ENCODE data around the gene UBE2V1. TPM values are rescaled to one million over a fixed set of nuclear protein-coding genes. Genes with fewer than 3 reads are reported as not detected.

UBE2V1 gene
- total and polyA plus RNA-seq, 2 of the 13 experiments (the other 11 are each of a cell fraction or from before 2014, with no cell fraction given) = 81.3 to 132 TPM

- peak; percentile 47; the same call in 1 of the 2 replicates for TF ChIP-seq ERF (CRISPR knock-in tag; IDR thresholded peaks at IDR 0.05)
- TF ChIP-seq DR1 (CRISPR knock-in tag; IDR thresholded peaks at IDR 0.05) = 0 out of 2 replicates have a peak, but pooled peaks have one; percentile 6
- TF ChIP-seq, protein P1, sequence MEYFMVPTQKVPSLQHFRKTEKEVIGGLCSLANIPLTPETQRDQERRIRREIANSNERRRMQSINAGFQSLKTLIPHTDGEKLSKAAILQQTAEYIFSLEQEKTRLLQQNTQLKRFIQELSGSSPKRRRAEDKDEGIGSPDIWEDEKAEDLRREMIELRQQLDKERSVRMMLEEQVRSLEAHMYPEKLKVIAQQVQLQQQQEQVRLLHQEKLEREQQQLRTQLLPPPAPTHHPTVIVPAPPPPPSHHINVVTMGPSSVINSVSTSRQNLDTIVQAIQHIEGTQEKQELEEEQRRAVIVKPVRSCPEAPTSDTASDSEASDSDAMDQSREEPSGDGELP (IDR thresholded peaks at IDR 0.05; ENCODE audit: borderline replicate concordance, low read depth) = peak; percentile 91
- 0 out of 2 replicates have a peak, but pooled peaks have one; percentile 7 for TF ChIP-seq ZNF652 (CRISPR knock-in tag; IDR thresholded peaks at IDR 0.05; ENCODE audit: borderline replicate concordance, low read depth)
- TF ChIP-seq ELF3 (CRISPR knock-in tag; IDR thresholded peaks at IDR 0.05) = 0 out of 2 replicates have a peak, but pooled peaks have one; percentile 65
- TF ChIP-seq, protein P2, sequence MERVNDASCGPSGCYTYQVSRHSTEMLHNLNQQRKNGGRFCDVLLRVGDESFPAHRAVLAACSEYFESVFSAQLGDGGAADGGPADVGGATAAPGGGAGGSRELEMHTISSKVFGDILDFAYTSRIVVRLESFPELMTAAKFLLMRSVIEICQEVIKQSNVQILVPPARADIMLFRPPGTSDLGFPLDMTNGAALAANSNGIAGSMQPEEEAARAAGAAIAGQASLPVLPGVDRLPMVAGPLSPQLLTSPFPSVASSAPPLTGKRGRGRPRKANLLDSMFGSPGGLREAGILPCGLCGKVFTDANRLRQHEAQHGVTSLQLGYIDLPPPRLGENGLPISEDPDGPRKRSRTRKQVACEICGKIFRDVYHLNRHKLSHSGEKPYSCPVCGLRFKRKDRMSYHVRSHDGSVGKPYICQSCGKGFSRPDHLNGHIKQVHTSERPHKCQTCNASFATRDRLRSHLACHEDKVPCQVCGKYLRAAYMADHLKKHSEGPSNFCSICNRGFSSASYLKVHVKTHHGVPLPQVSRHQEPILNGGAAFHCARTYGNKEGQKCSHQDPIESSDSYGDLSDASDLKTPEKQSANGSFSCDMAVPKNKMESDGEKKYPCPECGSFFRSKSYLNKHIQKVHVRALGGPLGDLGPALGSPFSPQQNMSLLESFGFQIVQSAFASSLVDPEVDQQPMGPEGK (CRISPR knock-in tag; IDR thresholded peaks at IDR 0.05) = peak; percentile 46; the same call in 1 of the 2 replicates
- no peak for TF ChIP-seq MBD4 (IDR thresholded peaks at IDR 0.05; ENCODE audit: borderline replicate concordance, low read length)
- TF ChIP-seq ZBTB20 (CRISPR knock-in tag; IDR thresholded peaks at IDR 0.05; ENCODE audit: borderline replicate concordance, low read depth) = peak; percentile 38; the same call in 1 of the 2 replicates
- TF ChIP-seq, protein P3, sequence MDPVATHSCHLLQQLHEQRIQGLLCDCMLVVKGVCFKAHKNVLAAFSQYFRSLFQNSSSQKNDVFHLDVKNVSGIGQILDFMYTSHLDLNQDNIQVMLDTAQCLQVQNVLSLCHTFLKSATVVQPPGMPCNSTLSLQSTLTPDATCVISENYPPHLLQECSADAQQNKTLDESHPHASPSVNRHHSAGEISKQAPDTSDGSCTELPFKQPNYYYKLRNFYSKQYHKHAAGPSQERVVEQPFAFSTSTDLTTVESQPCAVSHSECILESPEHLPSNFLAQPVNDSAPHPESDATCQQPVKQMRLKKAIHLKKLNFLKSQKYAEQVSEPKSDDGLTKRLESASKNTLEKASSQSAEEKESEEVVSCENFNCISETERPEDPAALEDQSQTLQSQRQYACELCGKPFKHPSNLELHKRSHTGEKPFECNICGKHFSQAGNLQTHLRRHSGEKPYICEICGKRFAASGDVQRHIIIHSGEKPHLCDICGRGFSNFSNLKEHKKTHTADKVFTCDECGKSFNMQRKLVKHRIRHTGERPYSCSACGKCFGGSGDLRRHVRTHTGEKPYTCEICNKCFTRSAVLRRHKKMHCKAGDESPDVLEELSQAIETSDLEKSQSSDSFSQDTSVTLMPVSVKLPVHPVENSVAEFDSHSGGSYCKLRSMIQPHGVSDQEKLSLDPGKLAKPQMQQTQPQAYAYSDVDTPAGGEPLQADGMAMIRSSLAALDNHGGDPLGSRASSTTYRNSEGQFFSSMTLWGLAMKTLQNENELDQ (CRISPR knock-in tag; IDR thresholded peaks at IDR 0.05; ENCODE audit: borderline replicate concordance) = peak; percentile 39; the same call in 1 of the 2 replicates
- TF ChIP-seq NKX3-1 (CRISPR knock-in tag; IDR thresholded peaks at IDR 0.05) = no peak
- TF ChIP-seq NR2F1 (CRISPR knock-in tag; IDR thresholded peaks at IDR 0.05) = peak; percentile 11 to 43; a peak in 1 of 4 replicates
- TF ChIP-seq ZNF274 (CRISPR knock-in tag; IDR thresholded peaks at IDR 0.05) = peak; percentile 22; the same call in 1 of the 2 replicates
- no peak; the same call in 1 of the 2 replicates for TF ChIP-seq YEATS4 (CRISPR knock-in tag; IDR thresholded peaks at IDR 0.05; ENCODE audit: borderline replicate concordance)
- TF ChIP-seq TBX3 (IDR thresholded peaks at IDR 0.05; ENCODE audit: borderline replicate concordance) = peak; percentile 67; the same call in 1 of the 2 replicates
- TF ChIP-seq, protein P4, sequence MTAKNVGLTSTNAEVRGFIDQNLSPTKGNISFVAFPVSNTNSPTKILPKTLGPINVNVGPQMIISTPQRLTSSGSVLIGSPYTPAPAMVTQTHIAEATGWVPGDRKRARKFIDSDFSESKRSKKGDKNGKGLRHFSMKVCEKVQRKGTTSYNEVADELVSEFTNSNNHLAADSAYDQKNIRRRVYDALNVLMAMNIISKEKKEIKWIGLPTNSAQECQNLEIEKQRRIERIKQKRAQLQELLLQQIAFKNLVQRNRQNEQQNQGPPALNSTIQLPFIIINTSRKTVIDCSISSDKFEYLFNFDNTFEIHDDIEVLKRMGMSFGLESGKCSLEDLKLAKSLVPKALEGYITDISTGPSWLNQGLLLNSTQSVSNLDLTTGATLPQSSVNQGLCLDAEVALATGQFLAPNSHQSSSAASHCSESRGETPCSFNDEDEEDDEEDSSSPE (CRISPR knock-in tag; IDR thresholded peaks at IDR 0.05) = no peak
- TF ChIP-seq, protein P5, sequence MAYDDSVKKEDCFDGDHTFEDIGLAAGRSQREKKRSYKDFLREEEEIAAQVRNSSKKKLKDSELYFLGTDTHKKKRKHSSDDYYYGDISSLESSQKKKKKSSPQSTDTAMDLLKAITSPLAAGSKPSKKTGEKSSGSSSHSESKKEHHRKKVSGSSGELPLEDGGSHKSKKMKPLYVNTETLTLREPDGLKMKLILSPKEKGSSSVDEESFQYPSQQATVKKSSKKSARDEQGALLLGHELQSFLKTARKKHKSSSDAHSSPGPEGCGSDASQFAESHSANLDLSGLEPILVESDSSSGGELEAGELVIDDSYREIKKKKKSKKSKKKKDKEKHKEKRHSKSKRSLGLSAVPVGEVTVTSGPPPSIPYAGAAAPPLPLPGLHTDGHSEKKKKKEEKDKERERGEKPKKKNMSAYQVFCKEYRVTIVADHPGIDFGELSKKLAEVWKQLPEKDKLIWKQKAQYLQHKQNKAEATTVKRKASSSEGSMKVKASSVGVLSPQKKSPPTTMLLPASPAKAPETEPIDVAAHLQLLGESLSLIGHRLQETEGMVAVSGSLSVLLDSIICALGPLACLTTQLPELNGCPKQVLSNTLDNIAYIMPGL (CRISPR knock-in tag; IDR thresholded peaks at IDR 0.05; ENCODE audit: borderline replicate concordance in 1 of 2, low read depth in 1 of 2) = peak; percentile 77 to 94; a peak in 3 of 4 replicates
- TF ChIP-seq SP140L (CRISPR knock-in tag; IDR thresholded peaks at IDR 0.05; ENCODE audit: borderline replicate concordance) = no peak
- TF ChIP-seq ZFP90 (CRISPR knock-in tag; IDR thresholded peaks at IDR 0.05; ENCODE audit: borderline replicate concordance) = no peak
- TF ChIP-seq ZFYVE20 (CRISPR knock-in tag; IDR thresholded peaks at IDR 0.05; ENCODE audit: borderline replicate concordance, low read depth) = no peak
Observed at GRCh38 chr20:50120935-50121693, 8.2 kb upstream of the UBE2V1 start (continued).
